HG03097 (cell line): ENCODE results near the gene WDR4.
"Not testable (repeated sequence)": the region's sequence is repeated elsewhere in the genome, so short reads cannot be mapped to it uniquely, and the experiment has no call there.

Experiments
- ATAC-seq: cut with Tn5 transposase; IDR thresholded peaks from one replicate; pipeline ENCODE4 v1.9.1; 2021; ENCODE audit not compliant: unreplicated experiment, low FRiP score

WDR4 gene

DNA sequence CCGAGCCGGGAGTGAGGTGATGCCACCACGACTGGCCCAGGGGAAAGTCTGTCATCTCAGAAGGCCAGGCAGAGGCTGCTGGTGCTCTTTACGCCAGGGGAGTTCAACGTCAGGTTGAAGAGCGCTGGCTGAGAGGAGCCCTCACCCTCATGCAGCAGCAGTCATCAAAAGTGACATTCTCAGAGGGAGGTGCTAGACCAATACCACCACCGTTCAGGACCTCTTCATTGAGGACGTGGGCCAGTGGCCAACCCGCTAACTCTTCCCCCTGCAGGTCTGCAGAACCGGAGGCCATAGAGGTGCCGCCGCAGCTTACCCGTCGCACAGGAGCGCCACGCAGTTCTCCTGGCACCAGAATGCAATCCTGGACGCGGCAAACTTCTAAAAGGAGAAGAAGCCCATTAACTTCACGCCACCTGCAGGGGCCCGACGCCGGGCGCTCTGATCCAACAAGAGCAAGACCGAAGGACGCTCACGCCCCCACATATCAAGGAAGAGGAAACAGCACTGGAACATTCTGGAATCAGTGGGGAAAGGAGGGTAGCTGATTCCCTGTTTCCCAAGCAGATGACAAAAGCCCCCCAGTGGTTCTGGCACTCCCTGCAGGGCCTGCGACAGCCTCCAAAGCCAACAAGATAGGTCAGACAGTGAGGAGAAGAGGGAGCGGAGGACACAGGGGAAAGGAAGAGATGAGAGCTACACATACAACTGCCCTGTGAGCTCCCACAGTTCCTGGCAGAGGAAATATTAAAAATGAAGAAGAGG is 24.9 kb downstream of the WDR4 start:
- ATAC-seq, result no peak

DNA sequence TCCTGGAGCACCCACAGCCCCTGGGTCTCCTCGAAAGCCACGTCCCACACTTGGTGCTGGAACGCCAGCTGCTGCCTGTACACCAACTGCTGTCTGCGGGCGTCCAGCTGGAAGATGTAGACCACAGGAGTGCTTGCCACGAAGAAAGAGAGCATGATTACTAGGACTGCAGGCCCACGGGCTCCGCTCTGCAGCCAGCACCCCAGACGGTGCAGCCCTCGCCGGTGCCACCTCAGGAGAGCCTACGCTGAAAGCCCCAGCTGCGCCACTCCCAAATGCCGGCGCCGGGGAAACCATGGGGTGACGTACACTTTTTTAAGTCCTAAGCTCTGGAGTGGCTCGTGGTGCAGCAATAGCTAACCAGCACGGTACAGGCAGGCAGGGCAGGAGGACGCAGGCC is 25.7 kb downstream of the WDR4 start:
- ATAC-seq, result no peak

DNA sequence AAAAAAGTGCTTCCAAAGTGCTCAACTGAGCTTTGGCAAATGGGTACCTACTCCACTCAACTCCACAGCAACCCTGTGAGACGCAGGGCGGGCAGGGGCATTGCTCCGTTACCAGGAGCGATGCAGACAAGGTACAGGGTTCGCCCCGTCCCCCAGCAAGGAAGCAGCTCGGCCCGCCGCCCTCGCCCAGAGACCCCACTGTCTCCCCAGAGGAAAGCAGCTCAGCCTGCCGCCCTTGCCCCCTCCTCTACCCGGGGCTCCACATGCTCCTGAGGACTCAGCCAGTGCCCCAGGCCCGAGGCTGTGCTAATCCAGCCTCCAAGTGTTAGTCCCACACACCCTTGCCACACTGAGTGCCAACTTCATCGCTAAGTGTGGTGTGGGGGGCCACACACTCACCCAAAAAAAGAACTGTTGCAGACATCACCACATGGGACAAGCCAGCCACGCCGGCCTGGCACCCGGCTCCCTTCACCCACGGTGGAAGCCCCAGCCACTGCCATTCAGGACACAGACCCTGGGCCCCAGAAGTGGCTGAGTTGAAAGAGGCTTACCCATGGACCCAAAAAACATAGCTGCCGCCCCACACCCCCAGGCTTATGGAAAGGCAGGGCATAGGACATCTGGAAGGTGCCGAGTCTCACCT is 26.3 kb downstream of the WDR4 start:
- ATAC-seq, result no peak

DNA sequence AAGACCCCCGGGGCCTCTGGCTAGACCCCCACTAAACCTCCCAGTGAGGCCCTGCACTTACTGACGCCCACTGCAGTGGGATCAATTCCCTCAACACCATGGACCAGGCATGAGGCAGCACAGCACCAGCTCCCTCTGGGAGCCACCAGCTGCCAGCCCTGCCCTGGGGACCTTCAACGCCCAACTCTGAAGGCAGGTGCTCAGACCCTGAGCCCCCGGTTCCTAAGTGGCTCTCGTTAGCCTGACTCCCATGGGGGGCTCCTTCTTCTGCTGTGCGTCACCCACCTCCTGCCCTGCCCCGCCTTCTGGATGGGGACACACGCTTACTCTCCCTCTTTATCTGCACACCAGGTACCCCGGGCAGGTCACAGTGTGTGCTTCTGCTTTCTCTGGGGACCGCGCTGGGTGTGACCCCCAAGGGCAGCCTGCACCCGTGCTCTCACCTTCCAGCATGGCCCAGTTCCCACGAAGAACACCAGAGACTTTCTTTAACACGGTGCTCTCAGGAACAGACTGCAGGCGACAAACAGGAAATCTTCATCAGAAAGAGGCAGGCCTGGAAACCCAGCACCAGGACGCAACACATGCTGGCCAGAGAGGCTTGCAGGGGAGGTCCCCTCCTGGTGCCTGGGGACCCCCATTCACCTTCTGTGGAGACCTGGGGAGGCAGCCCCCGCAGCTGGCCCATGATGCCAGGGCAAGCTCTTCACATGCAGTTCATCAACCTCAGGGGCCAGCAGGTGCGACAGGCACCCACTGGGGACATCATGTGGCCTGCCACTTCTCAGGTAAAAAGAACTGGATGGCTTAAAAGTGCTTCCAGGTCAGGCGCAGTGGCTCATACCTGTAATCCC is 27.3 kb downstream of the WDR4 start:
- no peak for ATAC-seq

DNA sequence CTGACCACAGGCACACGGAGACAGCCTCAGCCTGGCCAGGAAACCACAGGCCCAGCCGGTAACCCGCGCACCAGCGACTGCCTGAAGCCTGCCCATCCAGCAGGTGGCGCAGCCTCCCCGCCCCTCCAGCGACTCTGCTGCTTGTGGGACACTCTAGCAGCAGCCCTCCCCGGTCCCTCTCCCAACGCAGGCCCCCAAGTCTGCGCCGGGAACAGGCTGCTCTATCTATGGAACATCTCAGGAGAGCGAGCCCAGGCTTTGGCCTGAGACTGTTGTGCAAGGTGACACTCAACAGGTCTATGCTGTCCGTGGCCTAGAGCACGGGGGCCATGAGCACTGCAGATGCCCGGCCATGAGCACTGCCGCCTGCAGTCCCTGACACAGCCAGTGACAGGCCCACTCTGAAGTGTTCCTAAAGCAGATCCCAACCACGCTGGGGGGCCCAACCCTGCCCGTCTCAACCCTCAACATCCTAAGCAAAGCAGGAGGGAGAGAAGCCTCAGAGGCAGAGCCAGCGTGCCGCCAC is 28.4 kb downstream of the WDR4 start:
- no peak for ATAC-seq

DNA sequence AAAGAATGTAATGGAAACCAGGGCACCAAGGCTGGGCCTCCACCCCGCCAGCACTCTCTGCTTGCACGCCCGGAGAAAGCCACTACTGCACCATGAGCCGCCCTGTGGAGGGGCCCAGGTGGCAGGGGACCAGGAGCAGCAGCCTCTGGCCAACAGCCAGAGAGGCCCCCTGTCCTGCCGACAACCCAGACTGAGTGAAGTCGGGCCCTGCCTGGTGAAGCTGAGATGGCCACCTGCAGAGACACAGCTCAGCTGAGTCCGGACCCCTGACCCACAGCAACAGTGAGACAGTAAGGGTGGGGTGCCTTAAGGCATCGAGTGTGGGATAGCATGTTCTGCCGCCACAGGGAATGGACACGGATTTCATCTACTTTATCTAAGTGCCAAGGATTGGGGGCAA is 28.9 kb downstream of the WDR4 start:
- no peak for ATAC-seq

DNA sequence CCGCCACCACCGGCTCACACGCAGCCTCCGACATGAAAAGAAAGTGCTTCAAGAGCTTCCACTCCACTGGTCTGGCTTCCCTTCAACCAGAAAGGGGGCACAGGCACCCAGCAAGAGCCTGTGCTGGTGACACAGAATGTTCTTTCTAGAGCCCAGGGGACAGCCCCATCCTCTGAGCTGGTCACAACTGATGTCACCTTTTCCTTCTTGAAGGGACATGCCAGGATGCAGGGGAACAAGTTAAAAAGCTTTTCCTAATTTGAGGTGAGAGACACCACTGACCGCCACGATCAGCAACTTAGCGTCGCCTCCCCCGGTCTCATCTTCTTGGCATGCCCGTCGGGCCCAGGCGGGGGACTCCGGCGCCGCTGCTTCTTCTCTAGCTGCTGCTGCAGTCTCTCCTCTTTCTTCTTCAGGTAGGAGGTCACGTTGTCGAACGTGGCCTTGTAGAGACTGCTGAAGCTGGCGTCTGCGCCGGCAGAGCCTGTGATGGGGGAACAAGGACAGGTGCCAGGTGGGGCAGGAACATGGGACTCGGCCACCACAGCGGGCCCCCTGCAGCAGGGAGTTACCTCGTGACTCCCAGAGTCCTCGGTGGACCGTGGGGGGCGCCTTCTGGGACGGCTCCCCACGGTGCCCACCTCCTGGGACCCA is 29.5 kb downstream of the WDR4 start:
- no peak for ATAC-seq

DNA sequence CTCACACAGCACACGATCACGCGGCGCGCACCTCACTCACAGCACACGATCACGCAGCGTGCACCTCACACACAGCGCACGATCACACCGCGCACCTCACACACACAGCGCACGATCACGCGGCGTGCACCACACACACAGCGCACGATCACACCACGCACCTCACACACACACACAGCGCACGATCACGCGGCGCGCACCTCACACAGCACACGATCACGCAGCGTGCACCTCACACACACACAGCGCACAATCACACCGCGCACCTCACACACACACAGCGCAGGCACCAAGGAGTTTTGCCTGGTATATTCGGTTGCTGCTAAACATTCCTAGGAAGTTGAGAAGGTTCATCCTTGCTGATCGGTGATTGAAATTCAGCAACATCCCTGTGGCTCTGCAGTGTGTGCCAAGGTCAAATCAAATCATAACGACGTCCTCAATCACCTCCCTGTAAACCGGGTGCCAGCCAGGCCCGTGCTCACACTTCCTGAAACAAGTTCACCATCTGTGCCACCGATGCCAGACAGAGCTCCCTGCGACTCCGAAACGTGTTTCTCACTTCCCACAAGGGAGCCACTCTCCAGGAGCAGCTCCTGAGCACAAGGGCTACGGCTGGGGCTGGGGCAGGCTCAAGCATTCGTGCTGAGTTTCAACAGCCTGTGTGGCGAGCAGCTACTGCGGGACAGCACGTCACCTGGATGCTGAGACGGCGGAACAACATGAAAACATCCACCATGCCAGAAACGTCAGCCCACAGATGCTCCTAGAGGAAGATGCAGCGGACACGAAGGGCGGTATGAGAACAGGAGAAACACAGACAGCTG is 30.2 kb downstream of the WDR4 start:
- no peak for ATAC-seq

DNA sequence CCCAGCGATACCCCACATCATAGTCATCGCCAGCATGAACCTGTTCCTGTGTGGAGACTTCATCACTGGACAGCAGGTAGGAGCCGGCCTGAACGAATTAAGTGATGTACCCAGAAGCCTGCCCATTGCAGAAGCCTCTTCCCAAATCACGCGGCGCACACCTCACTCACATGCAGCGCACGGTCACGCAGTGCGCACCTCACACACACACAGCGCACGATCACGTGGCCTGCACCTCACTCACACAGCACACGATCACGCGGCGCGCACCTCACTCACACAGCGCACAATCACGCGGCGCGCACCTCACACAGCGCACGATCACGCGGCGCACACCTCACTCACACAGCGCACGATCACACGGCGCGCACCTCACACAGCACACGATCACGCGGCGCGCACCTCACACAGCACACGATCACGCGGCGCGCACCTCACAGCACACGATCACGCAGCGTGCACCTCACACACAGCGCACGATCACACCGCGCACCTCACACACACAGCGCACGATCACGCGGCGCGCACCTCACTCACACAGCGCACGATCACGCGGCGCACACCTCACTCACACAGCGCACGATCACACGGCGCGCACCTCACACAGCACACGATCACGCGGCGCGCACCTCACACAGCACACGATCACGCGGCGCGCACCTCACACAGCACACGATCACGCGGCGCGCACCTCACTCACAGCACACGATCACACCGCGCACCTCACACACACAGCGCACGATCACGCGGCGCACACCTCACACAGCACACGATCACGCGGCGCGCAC is 31.0 kb downstream of the WDR4 start:
- not testable (repeated sequence) for ATAC-seq

DNA sequence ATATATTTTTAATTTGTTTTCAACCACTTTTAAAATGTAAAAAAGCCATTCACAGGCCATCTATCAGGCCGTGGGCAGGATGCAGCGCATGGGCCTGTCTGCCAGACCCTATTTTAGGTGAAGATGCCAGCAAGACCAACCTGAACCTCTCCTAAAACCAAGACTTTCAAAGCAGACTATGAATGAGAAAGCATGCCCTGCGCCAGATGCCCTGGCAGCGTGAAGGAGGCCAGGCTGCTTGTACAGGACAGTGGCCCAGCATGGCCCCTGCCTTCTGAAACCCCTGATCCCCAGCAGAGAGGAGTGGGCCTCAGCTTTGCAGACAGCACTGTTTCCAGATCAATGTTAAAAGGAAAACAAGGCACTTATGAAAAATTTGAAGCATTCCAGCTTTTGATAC is 31.6 kb downstream of the WDR4 start:
- no peak for ATAC-seq

DNA sequence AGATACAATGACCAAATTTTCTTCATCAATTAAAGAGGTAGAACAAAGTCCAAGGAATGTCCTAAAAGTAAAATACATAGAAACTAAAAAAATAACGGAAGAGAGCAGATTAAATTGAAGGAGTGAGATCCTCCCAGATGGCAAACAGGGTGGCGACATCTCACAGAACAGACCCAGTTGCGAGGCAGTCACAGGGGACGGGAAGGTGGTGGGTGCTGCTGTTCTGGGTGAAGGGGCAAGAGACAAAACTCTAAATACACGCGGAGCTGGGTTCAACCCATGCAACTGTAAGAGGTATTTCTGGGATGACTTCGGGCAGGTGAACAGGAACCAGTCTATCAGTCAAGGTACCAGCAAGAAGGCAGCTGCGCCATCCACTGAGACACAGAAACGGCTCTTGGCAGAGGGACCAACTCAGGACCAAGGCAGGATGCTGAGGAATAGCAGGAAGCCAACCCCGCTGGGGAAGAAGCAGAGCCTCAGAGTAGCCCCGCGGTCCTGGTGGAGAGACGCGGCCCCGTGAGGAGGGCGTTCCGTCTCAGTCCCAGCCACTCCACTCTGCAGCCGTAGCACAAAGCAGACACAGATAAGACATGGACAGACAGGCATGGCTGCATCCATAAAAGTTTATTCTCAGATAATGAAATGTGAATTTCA is 32.2 kb downstream of the WDR4 start:
- no peak for ATAC-seq

DNA sequence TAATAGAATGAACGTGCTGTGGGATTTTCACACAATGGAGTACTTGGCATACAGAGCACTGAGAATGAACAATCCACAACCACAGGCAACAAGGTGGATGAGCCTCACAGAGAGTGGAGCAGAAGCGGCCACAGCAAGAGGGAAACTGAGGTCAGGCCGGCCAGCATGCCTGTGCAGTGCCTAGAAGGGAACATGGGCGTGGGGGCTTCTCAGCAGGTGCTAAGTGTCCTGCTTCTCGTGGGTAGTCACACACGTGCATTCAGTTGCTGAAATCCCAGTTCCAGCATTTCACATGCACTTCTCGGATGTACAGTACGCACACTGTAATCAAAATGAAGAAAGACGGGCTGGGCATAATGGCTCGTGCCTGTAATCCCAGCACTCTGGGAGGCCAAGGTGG is 33.1 kb downstream of the WDR4 start:
- no peak for ATAC-seq

DNA sequence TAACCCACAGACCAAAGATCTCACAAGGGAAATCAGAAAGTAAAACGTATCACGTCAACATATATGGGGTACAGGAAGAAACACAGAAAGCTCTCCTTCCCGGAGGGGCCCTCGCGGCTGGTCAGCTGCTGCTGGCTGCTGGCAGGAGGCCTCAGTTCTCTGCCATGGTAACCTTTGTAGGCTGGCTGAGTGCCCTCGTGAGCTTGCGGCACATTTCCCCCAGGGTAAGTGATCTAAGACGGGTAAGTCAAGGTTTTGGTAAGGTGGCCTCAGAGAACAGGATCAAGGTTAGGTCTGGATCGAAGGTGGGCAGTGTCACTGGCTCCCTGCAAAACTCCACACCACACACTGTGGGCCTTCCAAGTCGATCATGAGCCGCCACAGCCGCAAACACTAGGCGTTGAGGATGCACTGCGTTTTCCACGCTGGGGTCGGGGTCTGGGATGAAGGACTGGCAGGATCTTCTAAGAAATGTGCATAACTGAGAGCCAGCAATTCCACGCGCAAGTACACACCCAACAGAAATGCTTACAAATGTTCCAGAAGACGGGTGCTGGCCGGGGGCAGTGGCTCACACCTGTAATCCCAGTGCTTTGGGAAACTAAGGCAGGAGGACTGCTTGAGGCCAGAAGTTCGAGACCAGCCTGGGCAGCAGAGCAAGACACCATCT is 33.9 kb downstream of the WDR4 start:
- no peak for ATAC-seq

DNA sequence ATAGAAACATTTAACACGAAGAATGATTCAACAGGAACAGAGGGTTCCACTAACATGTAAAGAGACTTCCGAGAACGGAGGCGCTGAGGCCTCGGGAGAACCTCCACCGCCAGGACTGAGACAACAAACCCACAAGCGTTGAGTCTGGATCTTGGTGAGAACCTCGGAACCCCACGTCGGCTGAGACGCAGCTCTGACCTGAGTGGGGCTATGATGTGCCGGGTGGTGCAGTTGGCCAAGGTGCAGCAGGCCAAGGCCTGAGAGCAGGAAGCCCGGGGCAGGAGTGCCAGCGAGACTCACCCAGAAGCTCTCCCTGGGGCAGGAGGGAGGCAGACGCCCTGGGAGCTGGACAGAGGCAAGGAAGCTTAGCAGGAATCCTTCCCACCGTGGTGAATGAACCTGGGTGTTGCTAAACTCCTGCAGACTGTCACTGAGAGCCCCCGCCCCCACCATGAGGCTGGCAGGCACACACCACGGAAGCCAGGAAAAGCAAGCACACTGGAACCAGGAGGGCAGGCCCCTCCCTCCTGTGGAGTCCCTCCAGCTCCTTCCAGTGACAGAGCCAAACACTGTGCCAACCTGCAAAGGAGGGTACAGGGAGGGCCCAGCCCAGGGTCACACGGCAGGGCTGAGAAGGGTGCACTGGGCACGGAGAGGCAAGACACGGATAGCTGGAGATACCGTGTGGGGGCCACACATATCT is 34.8 kb downstream of the WDR4 start:
- ATAC-seq, result no peak

DNA sequence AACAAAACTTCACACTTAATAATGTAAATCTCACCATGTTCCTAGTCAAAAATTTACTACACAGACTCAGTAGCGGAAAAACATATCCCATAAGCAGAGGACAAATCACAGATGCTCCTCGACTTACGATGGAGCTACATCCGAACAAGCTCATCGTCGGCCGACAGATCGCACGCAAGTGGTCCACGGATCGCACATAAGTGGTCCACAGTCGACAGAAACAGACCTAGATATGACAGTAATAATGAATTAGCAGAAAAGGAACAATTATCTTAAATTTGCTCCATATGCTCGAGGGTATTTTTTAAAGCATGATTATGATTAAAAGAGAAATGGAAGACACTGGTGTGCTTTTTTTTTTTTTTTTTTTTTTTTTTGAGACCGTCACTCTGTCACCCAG is 36.3 kb downstream of the WDR4 start:
- no peak for ATAC-seq

DNA sequence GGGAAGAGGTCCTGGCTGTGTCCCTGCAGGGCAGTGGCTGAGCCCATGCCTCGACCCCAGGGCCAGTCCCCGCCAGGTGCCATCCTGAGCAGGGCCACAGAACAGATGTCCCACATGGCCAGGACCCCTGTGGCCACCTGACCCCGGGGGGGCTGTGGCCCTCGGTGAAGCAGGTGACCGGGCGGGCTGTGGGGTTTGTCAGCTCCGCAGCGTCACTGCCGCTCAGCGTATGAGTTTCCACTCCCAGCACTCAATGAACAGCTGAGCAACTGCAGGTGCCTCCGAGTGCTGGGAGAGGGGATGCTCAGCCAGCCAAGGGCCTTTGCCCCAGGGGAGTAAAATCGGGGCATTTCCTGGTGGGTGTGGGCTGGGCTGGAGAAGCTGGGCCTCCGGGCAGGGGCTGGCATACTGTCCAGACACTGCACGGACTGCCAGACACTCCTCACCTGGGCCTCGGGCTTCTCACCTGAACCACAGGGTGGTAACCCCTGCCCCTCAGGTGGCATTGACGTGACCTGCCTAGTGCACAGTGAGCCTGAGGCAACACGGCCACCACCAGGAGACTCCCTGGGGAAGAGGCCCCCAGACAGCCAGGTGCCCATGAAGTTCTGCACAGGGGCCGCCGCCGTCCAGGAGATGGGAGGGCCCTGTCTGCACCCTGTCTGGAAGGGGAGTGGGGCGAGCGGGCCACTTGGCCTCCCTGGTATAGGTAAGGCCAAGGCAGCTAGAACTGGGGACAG is 37.3 kb downstream of the WDR4 start:
- ATAC-seq, result not testable (repeated sequence)
